ENCODE results near the gene PPP2R2D.
"Not testable (repeated sequence)": the region's sequence is repeated elsewhere in the genome, so short reads cannot be mapped to it uniquely, and the experiment has no call there.

PPP2R2D gene

GRCh38 chr10:131949041-131949862 lies 48.4 kb downstream of the PPP2R2D start:
- Histone ChIP-seq H2BK15ac (ENCODE audit: low read length) (no peak overlapping the region), H3K18ac (ENCODE audit: low read length) (no peak overlapping the region), H3K4ac (ENCODE audit: low read length) (no peak overlapping the region), H3K4me1 (ENCODE audit: control insufficient read depth in 2 of 2, insufficient read depth in 1 of 2, low read depth in 1 of 2, low read length in 2 of 2) (no peaks in the 10 kb centered on the region), H2AK5ac (ENCODE audit: low read depth, low read length) (no peak overlapping the region), H3K14ac (ENCODE audit: low read length) (no peak overlapping the region), H3K27ac (replicated peaks; ENCODE audit: low read length) (no peak overlapping the region), H3K23ac (ENCODE audit: low read depth, low read length, poor library complexity) (no peak overlapping the region), H4K8ac (ENCODE audit: low read depth, low read length) (no peak overlapping the region), H3K4me2 (ENCODE audit: insufficient read depth, low read length, poor library complexity, severe bottlenecking) (no peak overlapping the region), H4K91ac (ENCODE audit: low read depth, low read length, poor library complexity) (no peak overlapping the region), H2BK120ac (ENCODE audit: low read depth, low read length) (no peak overlapping the region), H2BK5ac (ENCODE audit: low read length) (no peak overlapping the region), H3K79me1 (ENCODE audit: low read depth, low read length) (peaks cover 2% of the 10 kb centered on the region), H2BK12ac (ENCODE audit: low read length) (no peak overlapping the region), H3K27me3 (ENCODE audit: control insufficient read depth in 3 of 3, insufficient read depth in 3 of 3, low read depth in 1 of 3, low read length in 3 of 3) (no peaks in the 10 kb centered on the region), H3K9me3 (replicated peaks in 1 of 2; ENCODE audit: control insufficient read depth in 2 of 2, insufficient read depth in 1 of 2, low read depth in 1 of 2, low read length in 2 of 2) (peaks cover 0 to 4% of the 10 kb centered on the region in 2 donors), H3K9ac (ENCODE audit: low read depth, low read length, poor library complexity) (no peak overlapping the region), H2AFZ (ENCODE audit: low read length) (no peak overlapping the region), H3K4me3 (ENCODE audit: low read length in 2 of 2) (no peak overlapping the region), H3K36me3 (replicated peaks in 1 of 2; ENCODE audit: control insufficient read depth in 2 of 2, insufficient read depth in 2 of 2, low read length in 2 of 2) (peaks cover 41 to 87% of the 10 kb centered on the region in 2 donors)
- no CpG with 5 or more reads among the region's 23 CpGs for WGBS, 2 donors (ENCODE audit: extremely low coverage in 2 of 2, insufficient read length in 2 of 2, insufficient replicate concordance in 1 of 2)
- DNase-seq (ENCODE audit: low spot score), result no peak

GRCh38 chr10:131949908-131950307 lies 49.1 kb downstream of the PPP2R2D start:
- H3K79me1 ChIP-seq (ENCODE audit: low read depth, low read length); H3K4ac ChIP-seq (ENCODE audit: low read length); H3K9me3 ChIP-seq (replicated peaks in 1 of 2; ENCODE audit: control insufficient read depth in 2 of 2, insufficient read depth in 1 of 2, low read depth in 1 of 2, low read length in 2 of 2); H3K14ac ChIP-seq (ENCODE audit: low read length); H2BK15ac ChIP-seq (ENCODE audit: low read length); H3K4me1 ChIP-seq (ENCODE audit: control insufficient read depth in 2 of 2, insufficient read depth in 1 of 2, low read depth in 1 of 2, low read length in 2 of 2); H3K23ac ChIP-seq (ENCODE audit: low read depth, low read length, poor library complexity); H3K9ac ChIP-seq (ENCODE audit: low read depth, low read length, poor library complexity); H3K4me3 ChIP-seq (ENCODE audit: low read length in 2 of 2); DNase-seq (ENCODE audit: low spot score); H3K4me2 ChIP-seq (ENCODE audit: insufficient read depth, low read length, poor library complexity, severe bottlenecking); H2BK12ac ChIP-seq (ENCODE audit: low read length); H3K27ac ChIP-seq (replicated peaks; ENCODE audit: low read length); H3K27me3 ChIP-seq (ENCODE audit: control insufficient read depth in 3 of 3, insufficient read depth in 3 of 3, low read depth in 1 of 3, low read length in 3 of 3); H2BK5ac ChIP-seq (ENCODE audit: low read length); H2BK120ac ChIP-seq (ENCODE audit: low read depth, low read length); H4K91ac ChIP-seq (ENCODE audit: low read depth, low read length, poor library complexity); H3K18ac ChIP-seq (ENCODE audit: low read length); H2AK5ac ChIP-seq (ENCODE audit: low read depth, low read length); H4K8ac ChIP-seq (ENCODE audit: low read depth, low read length); H2AFZ ChIP-seq (ENCODE audit: low read length): not testable (repeated sequence)
- no CpG with 5 or more reads among the region's 7 CpGs for WGBS, 2 donors (ENCODE audit: extremely low coverage in 2 of 2, insufficient read length in 2 of 2, insufficient replicate concordance in 1 of 2)
- H3K36me3 ChIP-seq (replicated peaks in 1 of 2; ENCODE audit: control insufficient read depth in 2 of 2, insufficient read depth in 2 of 2, low read length in 2 of 2), result peaks cover 42 to 87% of the 10 kb centered on the region in 2 donors

GRCh38 chr10:131954356-131954965 lies 53.7 kb downstream of the PPP2R2D start:
- Histone ChIP-seq H3K36me3 (replicated peaks in 1 of 2; ENCODE audit: control insufficient read depth in 2 of 2, insufficient read depth in 2 of 2, low read length in 2 of 2) (peaks cover 35 to 80% of the 10 kb centered on the region in 2 donors), H3K4me2 (ENCODE audit: insufficient read depth, low read length, poor library complexity, severe bottlenecking) (no peak overlapping the region), H3K27me3 (ENCODE audit: control insufficient read depth in 3 of 3, insufficient read depth in 3 of 3, low read depth in 1 of 3, low read length in 3 of 3) (no peaks in the 10 kb centered on the region), H3K79me1 (ENCODE audit: low read depth, low read length) (peaks cover 3% of the 10 kb centered on the region), H3K4me3 (ENCODE audit: low read length in 2 of 2) (peak overlapping the region in 1 of 2 donors; percentile 40), H2BK15ac (ENCODE audit: low read length) (no peak overlapping the region), H4K91ac (ENCODE audit: low read depth, low read length, poor library complexity) (no peak overlapping the region), H2AK5ac (ENCODE audit: low read depth, low read length) (no peak overlapping the region), H3K9me3 (replicated peaks in 1 of 2; ENCODE audit: control insufficient read depth in 2 of 2, insufficient read depth in 1 of 2, low read depth in 1 of 2, low read length in 2 of 2) (peaks cover 0 to 3% of the 10 kb centered on the region in 2 donors), H3K23ac (ENCODE audit: low read depth, low read length, poor library complexity) (no peak overlapping the region), H2AFZ (ENCODE audit: low read length) (no peak overlapping the region), H2BK5ac (ENCODE audit: low read length) (no peak overlapping the region), H4K8ac (ENCODE audit: low read depth, low read length) (no peak overlapping the region), H3K9ac (ENCODE audit: low read depth, low read length, poor library complexity) (no peak overlapping the region), H2BK12ac (ENCODE audit: low read length) (no peak overlapping the region), H3K27ac (replicated peaks; ENCODE audit: low read length) (no peak overlapping the region), H3K18ac (ENCODE audit: low read length) (no peak overlapping the region), H3K14ac (ENCODE audit: low read length) (no peak overlapping the region), H3K4me1 (ENCODE audit: control insufficient read depth in 2 of 2, insufficient read depth in 1 of 2, low read depth in 1 of 2, low read length in 2 of 2) (no peaks in the 10 kb centered on the region), H3K4ac (ENCODE audit: low read length) (no peak overlapping the region), H2BK120ac (ENCODE audit: low read depth, low read length) (no peak overlapping the region)
- no CpG with 5 or more reads among the region's 21 CpGs for WGBS, 2 donors (ENCODE audit: extremely low coverage in 2 of 2, insufficient read length in 2 of 2, insufficient replicate concordance in 1 of 2)
- no peak for DNase-seq (ENCODE audit: low spot score)

GRCh38 chr10:131955591-131956340 lies 55.0 kb downstream of the PPP2R2D start:
- Histone ChIP-seq H4K8ac (ENCODE audit: low read depth, low read length) (no peak overlapping the region), H3K14ac (ENCODE audit: low read length) (no peak overlapping the region), H2AK5ac (ENCODE audit: low read depth, low read length) (no peak overlapping the region), H3K4me2 (ENCODE audit: insufficient read depth, low read length, poor library complexity, severe bottlenecking) (no peak overlapping the region), H4K91ac (ENCODE audit: low read depth, low read length, poor library complexity) (no peak overlapping the region), H2BK15ac (ENCODE audit: low read length) (no peak overlapping the region), H3K9me3 (replicated peaks in 1 of 2; ENCODE audit: control insufficient read depth in 2 of 2, insufficient read depth in 1 of 2, low read depth in 1 of 2, low read length in 2 of 2) (peaks cover 0 to 3% of the 10 kb centered on the region in 2 donors), H3K23ac (ENCODE audit: low read depth, low read length, poor library complexity) (no peak overlapping the region), H3K18ac (ENCODE audit: low read length) (no peak overlapping the region), H3K27me3 (ENCODE audit: control insufficient read depth in 3 of 3, insufficient read depth in 3 of 3, low read depth in 1 of 3, low read length in 3 of 3) (no peaks in the 10 kb centered on the region), H3K4ac (ENCODE audit: low read length) (no peak overlapping the region), H2BK12ac (ENCODE audit: low read length) (no peak overlapping the region), H3K9ac (ENCODE audit: low read depth, low read length, poor library complexity) (no peak overlapping the region), H3K36me3 (replicated peaks in 1 of 2; ENCODE audit: control insufficient read depth in 2 of 2, insufficient read depth in 2 of 2, low read length in 2 of 2) (peaks cover 29 to 80% of the 10 kb centered on the region in 2 donors), H3K79me1 (ENCODE audit: low read depth, low read length) (peaks cover 3% of the 10 kb centered on the region), H2BK5ac (ENCODE audit: low read length) (no peak overlapping the region), H2BK120ac (ENCODE audit: low read depth, low read length) (no peak overlapping the region), H3K27ac (replicated peaks; ENCODE audit: low read length) (no peak overlapping the region), H3K4me1 (ENCODE audit: control insufficient read depth in 2 of 2, insufficient read depth in 1 of 2, low read depth in 1 of 2, low read length in 2 of 2) (no peaks in the 10 kb centered on the region), H3K4me3 (ENCODE audit: low read length in 2 of 2) (no peak overlapping the region), H2AFZ (ENCODE audit: low read length) (no peak overlapping the region)
- WGBS, 2 donors (ENCODE audit: extremely low coverage in 2 of 2, insufficient read length in 2 of 2, insufficient replicate concordance in 1 of 2), result no CpG with 5 or more reads among the region's 38 CpGs
- DNase-seq (ENCODE audit: low spot score), result no peak

Data from neuronal stem cell (in vitro differentiated cells).